Natural killer cell (primary cell): ENCODE data around the gene STOML1. TPM values are rescaled to one million over a fixed set of nuclear protein-coding genes. Genes with fewer than 3 reads are reported as not detected.

Experiments
- ATAC-seq, 3 donors: fragments of 150-1000 bp in 2 of 3; fragments of 200-7000 bp in 1 of 3; cut with Tn5 transposase; 1 replicate in 1 of 3; 2 replicates in 2 of 3; pipeline ENCODE4 v1.10.0; 2021; ENCODE audit warnings: mild to moderate bottlenecking in 2 of 3, moderate library complexity in 2 of 3
- DNase-seq, 2 donors: peaks; one replicate each; pipeline versions ENCODE4 v3.0.0 to v3.0.0-alpha.2; 2013 to 2021; ENCODE audit warnings: mixed read lengths in 1 of 2
- H3K27ac ChIP-seq: one replicate; pipeline ENCODE4 v1.5.1; 2013; ENCODE audit warnings: mild to moderate bottlenecking, low read length
- H3K27me3 ChIP-seq: one replicate; pipeline ENCODE4 v1.6.1; 2013; ENCODE audit warnings: low read length; ENCODE audit not compliant: control insufficient read depth, insufficient read depth
- H3K36me3 ChIP-seq: one replicate; pipeline ENCODE4 v1.6.1; 2013; ENCODE audit warnings: low read length; ENCODE audit not compliant: control insufficient read depth, insufficient read depth
- H3K4me1 ChIP-seq: one replicate; pipeline ENCODE4 v1.6.1; 2013; ENCODE audit warnings: low read length; ENCODE audit not compliant: control insufficient read depth, insufficient read depth
- H3K4me3 ChIP-seq: one replicate; pipeline ENCODE4 v1.5.1; 2013; ENCODE audit warnings: low read length
- H3K9me3 ChIP-seq: one replicate; pipeline ENCODE4 v1.6.1; 2013; ENCODE audit warnings: low read length; ENCODE audit not compliant: control insufficient read depth, insufficient read depth
- H3K27ac Mint-ChIP-seq, 2 donors: one replicate each; pipeline ENCODE4 v1.8.0; 2022; ENCODE audit warnings: mild to moderate bottlenecking in 2 of 2, mixed read lengths in 2 of 2, moderate library complexity in 1 of 2
- H3K27me3 Mint-ChIP-seq, 2 donors: one replicate each; pipeline ENCODE4 v1.8.0; 2022; ENCODE audit warnings: low read depth in 2 of 2, mixed read lengths in 2 of 2
- H3K36me3 Mint-ChIP-seq: one replicate; pipeline ENCODE4 v1.8.0; 2022; ENCODE audit warnings: mixed read lengths
- H3K4me1 Mint-ChIP-seq, 2 donors: one replicate each; pipeline ENCODE4 v1.8.0; 2022; ENCODE audit warnings: mixed read lengths in 2 of 2
- H3K4me3 Mint-ChIP-seq: one replicate; pipeline ENCODE4 v1.8.0; 2022; ENCODE audit warnings: mild to moderate bottlenecking, moderate library complexity, mixed read lengths
- H3K9me3 Mint-ChIP-seq, 2 donors: one replicate each; pipeline ENCODE4 v1.8.0; 2022; ENCODE audit warnings: mixed read lengths in 2 of 2
- WGBS: methylation state at CpG from one replicate; pipeline ENCODE4 v1.1.7; 2013; ENCODE audit warnings: missing lambda C conversion rate; ENCODE audit not compliant: insufficient coverage; 5-methylcytosine and 5-hydroxymethylcytosine counted together
- intact Hi-C: fragments of 100-400 bp; cut with micrococcal nuclease; formaldehyde crosslinking; loops from one replicate; pipeline ENCODE4 v1.14.2; 2022
- total RNA-seq, 4 donors: library from RNA; stranded (reverse); fragments of 120-200 nt in 1 of 4; gene quantifications; one replicate each; pipeline versions ENCODE4 v1.2.3 to v1.2.4, GENCODE V29; 2013 to 2022
- TF ChIP-seq, protein P1 (sequence below): fragments of 200-600 bp; IDR thresholded peaks from one replicate; pipeline ENCODE4 v1.8.0; 2022; ENCODE audit warnings: antibody characterized with exemption

STOML1 gene, protein sequence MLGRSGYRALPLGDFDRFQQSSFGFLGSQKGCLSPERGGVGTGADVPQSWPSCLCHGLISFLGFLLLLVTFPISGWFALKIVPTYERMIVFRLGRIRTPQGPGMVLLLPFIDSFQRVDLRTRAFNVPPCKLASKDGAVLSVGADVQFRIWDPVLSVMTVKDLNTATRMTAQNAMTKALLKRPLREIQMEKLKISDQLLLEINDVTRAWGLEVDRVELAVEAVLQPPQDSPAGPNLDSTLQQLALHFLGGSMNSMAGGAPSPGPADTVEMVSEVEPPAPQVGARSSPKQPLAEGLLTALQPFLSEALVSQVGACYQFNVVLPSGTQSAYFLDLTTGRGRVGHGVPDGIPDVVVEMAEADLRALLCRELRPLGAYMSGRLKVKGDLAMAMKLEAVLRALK
- 1 to 10 TPM; 5.6 to 8.2 (median 7.0) TPM for total RNA-seq
- 7.6 TPM for total RNA-seq (2013)

DNA sequence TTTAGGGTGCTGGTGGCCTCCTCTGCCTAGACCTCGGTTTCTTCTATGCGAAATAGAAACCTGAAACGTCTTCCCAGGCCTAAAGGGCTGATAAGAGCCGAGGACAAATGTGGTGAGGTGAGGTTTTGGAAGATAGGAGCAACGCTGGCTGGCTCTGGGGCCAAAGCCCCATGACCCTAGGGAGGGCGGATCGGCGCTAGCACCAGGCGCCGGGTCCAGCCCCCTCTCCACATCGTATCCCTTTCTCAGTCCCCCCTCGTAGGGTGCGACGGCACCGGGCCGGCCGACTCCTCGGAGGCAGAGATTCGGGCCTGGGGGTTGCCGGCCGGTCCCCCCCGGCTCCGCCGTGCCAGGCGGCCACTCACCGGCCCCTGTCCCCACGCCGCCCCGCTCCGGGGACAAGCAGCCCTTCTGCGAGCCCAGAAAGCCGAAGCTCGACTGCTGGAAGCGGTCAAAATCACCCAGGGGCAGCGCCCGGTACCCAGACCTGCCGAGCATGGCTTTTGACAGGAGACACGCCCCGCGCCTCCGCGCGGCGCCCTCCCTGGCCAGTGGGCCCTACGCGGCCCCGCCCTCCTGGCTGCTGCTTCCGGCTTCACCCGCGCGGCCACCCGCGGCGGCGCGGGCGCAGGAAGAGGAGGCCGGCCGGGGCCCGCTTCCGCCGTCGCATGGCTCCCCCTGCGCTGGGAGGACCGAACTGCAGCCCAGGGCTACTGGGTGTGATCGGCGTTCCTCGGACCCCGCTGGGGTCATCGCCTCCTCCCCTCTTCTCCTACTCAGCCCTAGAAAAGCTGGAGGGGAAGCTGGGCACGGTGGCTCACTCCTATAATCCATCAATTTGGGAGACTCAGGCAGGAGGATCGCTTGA, at the start of gene STOML1:
Gene STOML1 (minus strand): TSS at position 570 of the 868 bp plus-strand sequence. CDS start 72 bp downstream, at position 498.
- TF ChIP-seq, protein P1, sequence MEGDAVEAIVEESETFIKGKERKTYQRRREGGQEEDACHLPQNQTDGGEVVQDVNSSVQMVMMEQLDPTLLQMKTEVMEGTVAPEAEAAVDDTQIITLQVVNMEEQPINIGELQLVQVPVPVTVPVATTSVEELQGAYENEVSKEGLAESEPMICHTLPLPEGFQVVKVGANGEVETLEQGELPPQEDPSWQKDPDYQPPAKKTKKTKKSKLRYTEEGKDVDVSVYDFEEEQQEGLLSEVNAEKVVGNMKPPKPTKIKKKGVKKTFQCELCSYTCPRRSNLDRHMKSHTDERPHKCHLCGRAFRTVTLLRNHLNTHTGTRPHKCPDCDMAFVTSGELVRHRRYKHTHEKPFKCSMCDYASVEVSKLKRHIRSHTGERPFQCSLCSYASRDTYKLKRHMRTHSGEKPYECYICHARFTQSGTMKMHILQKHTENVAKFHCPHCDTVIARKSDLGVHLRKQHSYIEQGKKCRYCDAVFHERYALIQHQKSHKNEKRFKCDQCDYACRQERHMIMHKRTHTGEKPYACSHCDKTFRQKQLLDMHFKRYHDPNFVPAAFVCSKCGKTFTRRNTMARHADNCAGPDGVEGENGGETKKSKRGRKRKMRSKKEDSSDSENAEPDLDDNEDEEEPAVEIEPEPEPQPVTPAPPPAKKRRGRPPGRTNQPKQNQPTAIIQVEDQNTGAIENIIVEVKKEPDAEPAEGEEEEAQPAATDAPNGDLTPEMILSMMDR = peak; percentile 96
- Mint-ChIP-seq H3K4me1 (peaks cover 36 to 56% of the 10 kb centered on the region in 2 donors), H3K36me3 (no peaks in the 10 kb centered on the region), H3K9me3 (no peaks in the 10 kb centered on the region), H3K27ac (peak within 1 kb of the TSS; percentile 51 to 79), H3K4me3 (peak within 1 kb of the TSS; percentile 89), H3K27me3 (no peaks in the 10 kb centered on the region)
- intact Hi-C loops = no loop called here
- DNase-seq = peak; percentile 92 to 97
- under 1% methylated on average over 72 of the region's 72 CpGs for WGBS
- Histone ChIP-seq H3K36me3 (peaks cover 2% of the 10 kb centered on the region), H3K27me3 (no peaks in the 10 kb centered on the region), H3K9me3 (no peaks in the 10 kb centered on the region), H3K27ac (peak within 1 kb of the TSS; percentile 35), H3K4me3 (peak within 1 kb of the TSS; percentile 46), H3K4me1 (peaks cover 47% of the 10 kb centered on the region)
- ATAC-seq = peak; percentile 79 to 90 (median 84)

DNA sequence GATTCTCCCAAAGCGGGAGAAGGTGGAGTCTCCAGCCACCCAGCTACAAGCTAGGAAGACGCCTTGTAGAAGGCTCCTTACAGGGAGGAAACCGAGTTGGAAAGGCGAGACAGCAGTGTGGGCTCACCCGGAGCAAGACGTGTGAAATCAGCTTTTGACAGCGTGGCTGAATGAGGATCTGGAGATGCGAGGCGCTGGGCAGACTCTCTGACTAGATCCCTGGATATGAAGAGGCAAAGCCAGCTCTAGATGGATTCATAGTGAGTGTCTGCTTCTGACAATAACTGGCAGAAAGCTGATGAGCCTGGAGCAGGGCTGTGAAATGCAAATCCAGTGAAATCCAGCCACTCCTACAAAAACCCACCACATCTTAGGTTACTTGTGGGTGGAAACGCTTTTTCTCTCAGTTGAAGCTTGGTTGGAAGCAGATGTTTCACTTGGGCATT, 49.2 kb upstream of the STOML1 start:
- Histone ChIP-seq H3K27ac (no peak overlapping the region), H3K36me3 (peaks cover 29% of the 10 kb centered on the region), H3K9me3 (no peaks in the 10 kb centered on the region), H3K4me3 (no peak overlapping the region), H3K4me1 (no peaks in the 10 kb centered on the region), H3K27me3 (no peaks in the 10 kb centered on the region)
- no peaks in the 10 kb centered on the region for H3K9me3 Mint-ChIP-seq
- peaks cover 0 to 11% of the 10 kb centered on the region in 2 donors for H3K4me1 Mint-ChIP-seq
- TF ChIP-seq, protein P1 = no peak
- H3K27me3 Mint-ChIP-seq = no peaks in the 10 kb centered on the region
- no peaks in the 10 kb centered on the region for H3K36me3 Mint-ChIP-seq
- no peak overlapping the region for H3K4me3 Mint-ChIP-seq
- intact Hi-C loops = no loop called here
- no peak for ATAC-seq
- peak overlapping the region in 1 of 2 donors; percentile 21 for H3K27ac Mint-ChIP-seq
- no peak for DNase-seq
- WGBS = 95% methylated on average over 10 of the region's 10 CpGs

DNA sequence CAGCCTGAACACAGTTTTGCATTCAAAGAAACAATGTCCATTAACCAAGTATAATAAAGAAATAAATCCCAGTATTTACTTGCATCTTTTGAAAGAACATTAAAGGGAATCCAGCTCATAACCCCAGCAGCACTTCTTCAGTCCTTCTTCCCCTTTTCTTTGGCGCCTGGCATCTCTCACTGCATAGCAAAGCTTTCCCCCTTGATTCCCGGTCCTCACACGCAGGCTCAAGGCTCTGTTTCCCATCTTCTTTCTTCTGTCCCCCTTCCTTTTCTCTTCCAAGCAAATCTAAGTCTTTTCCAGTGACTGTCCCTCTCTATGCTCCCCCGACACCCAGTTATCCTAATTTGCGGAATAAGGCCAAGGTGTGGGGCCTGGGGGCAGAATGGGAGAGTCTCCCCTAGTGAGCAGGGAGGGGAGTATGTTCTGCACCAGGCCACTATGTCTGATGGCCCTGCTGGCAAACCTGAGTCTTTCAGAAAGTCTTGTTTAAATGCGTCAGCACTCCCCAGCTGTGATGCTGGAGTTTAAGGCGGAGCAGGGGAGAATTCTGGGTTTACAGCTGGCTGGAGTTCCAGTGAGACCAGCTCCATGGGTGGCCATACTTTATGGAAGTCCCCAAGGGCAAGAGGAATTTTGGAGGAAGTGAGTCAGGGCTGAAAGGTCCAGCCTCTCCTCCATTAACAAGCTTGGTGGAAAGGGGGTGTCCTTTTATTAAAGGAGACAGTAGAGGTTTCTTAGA, 48.2 kb upstream of the STOML1 start:
- intact Hi-C loops = no loop called here
- TF ChIP-seq, protein P1 = no peak
- H3K36me3 Mint-ChIP-seq = no peaks in the 10 kb centered on the region
- H3K9me3 ChIP-seq = no peaks in the 10 kb centered on the region
- H3K4me3 Mint-ChIP-seq = no peak overlapping the region
- H3K4me3 ChIP-seq = no peak overlapping the region
- WGBS = over 99% methylated on average over 7 of the region's 7 CpGs
- no peak overlapping the region for H3K27ac ChIP-seq
- no peaks in the 10 kb centered on the region for H3K27me3 ChIP-seq
- H3K9me3 Mint-ChIP-seq = no peaks in the 10 kb centered on the region
- H3K27ac Mint-ChIP-seq = peak overlapping the region in 1 of 2 donors; percentile 21
- H3K27me3 Mint-ChIP-seq = no peaks in the 10 kb centered on the region
- no peaks in the 10 kb centered on the region for H3K4me1 ChIP-seq
- ATAC-seq = no peak
- H3K36me3 ChIP-seq = peaks cover 37% of the 10 kb centered on the region
- H3K4me1 Mint-ChIP-seq = peaks cover 0 to 7% of the 10 kb centered on the region in 2 donors
- DNase-seq = no peak
